Sciatic nerve (tissue), 1 donor: ENCODE measurements around the gene OR6C68. TPM values are rescaled to one million over a fixed set of nuclear protein-coding genes. Genes with fewer than 3 reads are reported as not detected.

ENCODE experiments used
- total RNA-seq: library from RNA; stranded (reverse); fragmentation: NEBNext Ultra II Directional; extraction: Animal tissue kit (Norgen Biotek cat#: 25700); gene quantifications from one replicate; pipeline ENCODE4 v1.2.1, GENCODE V29; 2021
- donor health status: DM: no; HTN: no; CAD: no.

OR6C68 gene
- total RNA-seq, 1 donor from 2014 or later = not detected

Other genes starting within 250 kb of the OR6C68 start
- gene OR6C74, start 247.8 kb upstream of the OR6C68 start, total RNA-seq = not detected
- not detected for gene OR6C6, start 195.8 kb upstream of the OR6C68 start, total RNA-seq
- gene OR6C1, start 178.0 kb upstream of the OR6C68 start, total RNA-seq = not detected
- gene OR6C3, start 161.6 kb upstream of the OR6C68 start, total RNA-seq = not detected
- gene OR6C75, start 129.4 kb upstream of the OR6C68 start, total RNA-seq = not detected
- gene OR6C65, start 91.8 kb upstream of the OR6C68 start, total RNA-seq = not detected
- gene OR6C76, start 66.1 kb upstream of the OR6C68 start, total RNA-seq = not detected
- not detected for gene OR6C2, start 48.3 kb upstream of the OR6C68 start, total RNA-seq
- gene OR6C70, start 22.2 kb upstream of the OR6C68 start, total RNA-seq = not detected
- gene OR6C4, start 57.2 kb downstream of the OR6C68 start, total RNA-seq = not detected
- not detected for gene OR2AP1, start 80.1 kb downstream of the OR6C68 start, total RNA-seq
- not detected for gene OR10P1, start 144.5 kb downstream of the OR6C68 start, total RNA-seq
- gene ITGA7, start 215.5 kb downstream of the OR6C68 start, total RNA-seq = 307 TPM
- 171 TPM for gene BLOC1S1, start 223.7 kb downstream of the OR6C68 start, total RNA-seq
- 23.3 TPM for gene RDH5, start 228.0 kb downstream of the OR6C68 start, total RNA-seq
- gene CD63, start 236.6 kb downstream of the OR6C68 start, total RNA-seq = 870 TPM